Measurements from ENCODE around the gene USP31.
"Not testable (repeated sequence)": the region's sequence is repeated elsewhere in the genome, so short reads cannot be mapped to it uniquely, and the experiment has no call there.

USP31 gene

GRCh38 chr16:23131931-23132621, 17.2 kb downstream of the USP31 start:
- DNase-seq, result no peak

GRCh38 chr16:23131436-23131835, 17.8 kb downstream of the USP31 start:
- no peak for DNase-seq

GRCh38 chr16:23131036-23131435, 18.2 kb downstream of the USP31 start:
- no peak for DNase-seq

GRCh38 chr16:23129686-23130085, 19.6 kb downstream of the USP31 start:
- no peak for DNase-seq

DNA sequence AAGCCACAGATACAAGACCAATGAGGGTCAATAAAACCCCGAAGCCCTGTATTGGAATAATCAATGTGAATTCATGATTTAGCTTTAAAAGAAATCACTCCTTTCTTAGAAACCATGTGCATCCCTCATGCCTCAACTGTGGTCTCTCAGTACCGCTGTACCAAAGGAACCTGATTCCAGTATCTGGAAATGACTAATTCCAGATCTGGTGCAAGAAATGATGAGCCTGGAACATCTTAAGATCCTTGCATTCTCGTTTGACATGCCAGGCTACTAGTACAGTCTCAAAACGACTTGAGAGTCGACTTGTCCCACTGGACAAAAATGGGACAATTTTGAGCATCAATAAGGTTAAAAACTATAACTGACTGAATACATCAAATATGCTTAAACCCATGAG, 21.2 kb downstream of the USP31 start:
- no peak for DNase-seq

DNA sequence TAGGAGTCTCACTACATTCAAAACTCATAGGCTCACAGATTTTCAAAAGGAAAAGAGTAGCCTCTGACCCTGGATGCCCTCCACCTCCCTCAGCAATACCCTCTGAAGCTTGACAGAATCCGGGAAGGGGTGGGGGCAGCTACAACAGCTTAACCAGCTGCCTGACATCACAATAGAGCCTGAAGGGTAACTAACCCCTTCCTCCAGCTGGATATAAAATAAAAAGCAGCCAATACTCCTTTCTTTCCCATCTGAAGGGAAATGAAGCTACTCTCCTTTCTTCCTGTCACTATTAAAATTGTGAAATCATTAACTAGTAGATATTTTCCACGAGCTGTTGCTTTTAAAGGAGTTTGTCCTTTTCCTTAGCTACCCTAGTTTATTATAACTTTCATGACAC, 24.0 kb downstream of the USP31 start:
- DNase-seq, result no peak

DNA sequence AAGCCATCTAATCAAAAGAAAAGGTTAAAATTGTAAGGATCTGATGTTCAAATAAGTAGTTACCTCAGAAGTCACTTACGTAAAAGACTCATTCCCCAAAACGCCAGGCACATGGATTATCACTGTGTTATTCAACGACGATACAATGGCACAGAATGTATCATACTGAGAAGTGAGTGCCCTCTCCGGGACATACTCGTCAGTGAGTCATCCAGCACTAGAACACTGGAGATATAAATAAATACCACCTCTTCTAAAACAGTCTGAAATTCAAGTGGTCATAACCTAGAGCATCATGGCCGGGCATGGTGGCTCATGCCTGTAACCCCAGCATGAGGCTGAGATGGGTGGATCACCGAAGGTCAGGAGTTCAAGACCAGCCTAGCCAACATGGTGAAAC, 24.9 kb downstream of the USP31 start:
- no peak for DNase-seq

- DNase-seq, result no peak
These were observed 27.1 kb downstream of the USP31 start for GRCh38 chr16:23122144-23122543.

DNA sequence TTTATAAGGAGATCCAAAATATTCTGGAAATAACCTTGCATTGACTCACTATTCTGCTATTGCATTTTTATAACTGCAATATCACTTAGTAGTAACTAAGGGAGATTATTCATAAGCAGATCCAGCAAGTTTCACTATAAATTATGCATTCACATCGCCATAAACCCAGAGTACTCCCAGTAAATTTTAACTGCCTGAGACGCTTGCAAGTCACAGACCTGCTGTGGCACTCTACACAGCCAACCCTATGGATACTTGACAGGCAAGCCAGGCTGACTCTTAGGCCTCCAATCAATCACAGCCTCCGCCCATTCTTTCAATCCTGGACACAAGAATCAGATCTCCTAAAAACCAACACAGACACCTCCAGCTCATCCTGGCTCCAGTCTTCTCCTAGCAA, 28.2 kb downstream of the USP31 start:
- DNase-seq, result no peak

DNA sequence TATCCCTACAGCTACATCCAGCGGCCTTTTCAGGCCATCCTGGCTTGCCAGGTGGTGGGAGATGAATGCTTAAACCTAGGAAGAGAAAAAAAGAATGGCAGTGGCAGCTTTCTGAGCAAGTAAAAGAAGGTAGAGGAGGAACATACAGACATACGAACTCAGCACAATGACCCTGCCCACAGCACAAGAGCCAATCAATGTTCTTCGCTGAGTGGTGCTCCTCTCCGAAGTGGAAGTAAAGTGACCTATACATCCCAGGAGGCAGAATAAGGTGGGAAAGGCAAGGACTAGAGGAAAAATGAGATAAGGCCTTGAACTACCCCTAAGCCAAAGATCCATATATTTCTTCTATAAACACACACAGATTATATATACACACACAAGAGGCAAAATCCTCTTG, 28.7 kb downstream of the USP31 start:
- no peak for DNase-seq

- no peak for DNase-seq
These were observed 29.7 kb downstream of the USP31 start for GRCh38 chr16:23119570-23119969.

- no peak for DNase-seq
These were observed 34.9 kb downstream of the USP31 start for GRCh38 chr16:23114131-23114904.

- DNase-seq, result no peak
These were observed 36.1 kb downstream of the USP31 start for GRCh38 chr16:23113185-23113584.

DNA sequence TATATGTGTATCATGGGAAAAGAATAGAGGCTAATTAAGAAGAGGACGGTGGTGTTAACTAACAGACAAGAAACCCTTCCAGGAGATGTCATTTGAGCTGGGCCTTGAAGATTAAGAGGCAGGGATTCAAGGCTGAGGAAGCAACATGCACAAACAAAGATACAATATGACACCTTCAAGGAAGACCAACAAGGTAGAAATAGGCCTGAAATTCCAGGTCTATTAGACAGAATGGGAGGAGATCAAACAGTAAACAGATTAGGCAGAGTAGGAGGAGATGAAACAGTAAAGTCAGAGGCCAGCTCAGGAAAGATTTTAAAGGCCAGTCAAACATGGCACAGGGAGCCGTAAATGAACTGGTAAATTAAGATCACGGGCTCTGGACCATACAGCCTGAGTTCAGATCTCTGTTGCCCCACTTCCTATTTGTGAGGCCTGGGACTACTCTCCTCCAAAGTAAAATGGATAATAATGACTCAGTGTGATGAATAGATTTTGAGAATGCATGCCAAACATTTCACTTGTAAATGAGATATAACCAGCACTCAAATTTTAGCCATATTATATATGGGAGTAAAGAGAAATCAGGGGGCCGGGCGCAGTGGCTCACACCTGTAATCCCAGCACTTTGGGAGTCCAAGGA, 38.9 kb downstream of the USP31 start:
- DNase-seq, result no peak

DNA sequence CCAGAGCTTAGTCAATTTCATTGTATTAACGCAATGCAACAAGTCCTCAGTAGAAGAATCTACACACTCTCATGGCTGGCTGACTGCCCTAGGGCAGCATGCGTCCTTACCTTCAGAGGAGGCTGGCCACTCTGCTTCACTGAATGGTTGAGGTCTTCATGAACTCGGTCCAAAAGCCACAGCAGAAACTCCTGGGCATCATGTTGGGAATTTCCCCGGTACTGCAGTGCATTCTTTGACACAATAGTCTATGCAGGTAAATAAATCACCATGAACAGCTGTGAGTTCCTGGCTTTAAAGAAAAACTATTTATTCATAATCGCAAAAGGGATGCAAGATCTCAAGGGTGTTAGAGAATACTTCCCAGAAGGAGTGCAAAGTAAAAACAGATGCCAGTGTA, 41.3 kb downstream of the USP31 start:
- no peak for DNase-seq

DNA sequence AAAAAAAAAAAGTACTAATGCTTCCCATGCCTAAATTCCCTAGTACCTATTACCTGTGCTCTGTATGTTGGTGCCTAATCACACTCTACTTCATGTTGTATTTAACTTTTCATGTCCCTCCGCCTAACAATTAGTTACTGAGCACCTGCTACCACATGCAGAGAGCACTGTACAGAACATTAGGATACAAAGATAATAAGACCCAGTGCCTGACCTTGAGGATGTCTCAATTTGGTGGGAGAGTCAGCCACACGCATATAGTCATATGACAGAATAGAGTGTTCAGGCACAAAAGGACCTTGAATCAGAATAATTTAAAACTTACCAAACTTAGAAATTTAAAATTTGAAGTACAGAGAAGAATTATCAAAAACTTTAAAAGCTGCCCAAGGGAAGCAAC, 42.1 kb downstream of the USP31 start:
- DNase-seq, result no peak

DNA sequence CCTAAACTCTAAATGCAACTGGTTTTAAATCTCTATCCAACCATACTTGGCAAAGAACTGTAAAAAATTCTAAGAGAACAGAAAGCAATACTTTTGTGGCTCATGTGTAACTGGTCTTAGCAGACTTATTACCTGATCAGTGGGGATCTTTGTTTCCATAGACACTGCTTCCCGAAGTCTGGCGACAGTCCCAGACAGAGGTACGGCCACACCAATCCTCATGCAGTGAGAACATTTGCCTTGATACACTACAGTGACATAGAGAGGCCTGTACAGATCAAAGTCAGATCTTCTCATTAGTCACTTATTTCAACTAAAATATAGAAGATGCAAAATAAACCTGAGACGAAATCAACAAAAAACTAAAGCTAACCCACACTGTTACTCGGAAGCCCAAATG, 43.9 kb downstream of the USP31 start:
- DNase-seq, result no peak

DNA sequence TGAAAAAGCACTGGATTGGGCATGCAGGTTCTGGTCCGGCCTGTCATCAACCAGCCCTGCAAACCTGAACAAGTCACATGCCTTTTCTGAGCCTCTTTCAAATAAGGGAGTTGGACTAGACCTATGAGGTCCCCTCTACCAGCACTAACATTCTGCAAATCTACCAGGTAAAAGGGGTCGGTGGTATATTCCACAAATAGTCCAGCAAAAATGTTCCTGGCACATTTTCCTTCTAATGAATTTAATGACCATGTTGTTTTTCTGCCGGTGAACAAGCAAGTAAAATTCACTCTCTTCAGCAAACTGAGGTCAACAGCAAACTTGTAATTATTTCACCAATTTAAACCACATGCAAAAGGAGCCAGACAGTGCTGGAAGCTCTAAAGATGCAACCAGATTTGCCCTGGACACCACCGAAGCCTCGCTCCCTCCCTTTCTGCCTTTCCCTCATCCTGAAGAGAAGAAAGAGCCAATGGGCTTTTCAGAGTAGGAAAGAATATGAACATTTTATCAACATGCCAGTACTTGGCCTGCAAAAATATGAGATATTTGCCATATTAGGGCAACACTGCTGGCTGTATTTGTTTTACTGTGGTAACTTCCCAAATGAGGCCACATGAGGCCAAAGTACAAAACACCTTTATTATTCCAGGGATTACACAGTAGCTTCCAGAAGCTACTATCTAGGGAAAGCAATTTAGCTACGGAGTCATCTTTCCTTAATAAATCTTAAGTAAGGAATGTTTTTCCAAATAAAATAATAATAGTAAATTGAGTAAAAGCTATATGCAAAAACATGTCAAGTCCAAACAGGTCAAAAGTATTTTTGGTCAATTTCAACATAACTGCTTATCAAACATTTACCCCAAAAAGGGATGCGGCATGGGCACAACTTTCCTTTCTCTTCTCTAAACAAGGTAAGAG, 45.0 kb downstream of the USP31 start:
- no peak for DNase-seq

- peak; percentile 6 for DNase-seq
These were observed 45.6 kb downstream of the USP31 start for GRCh38 chr16:23103603-23104002.

- no peak for DNase-seq
These were observed 48.2 kb downstream of the USP31 start for GRCh38 chr16:23101012-23101550.

DNA sequence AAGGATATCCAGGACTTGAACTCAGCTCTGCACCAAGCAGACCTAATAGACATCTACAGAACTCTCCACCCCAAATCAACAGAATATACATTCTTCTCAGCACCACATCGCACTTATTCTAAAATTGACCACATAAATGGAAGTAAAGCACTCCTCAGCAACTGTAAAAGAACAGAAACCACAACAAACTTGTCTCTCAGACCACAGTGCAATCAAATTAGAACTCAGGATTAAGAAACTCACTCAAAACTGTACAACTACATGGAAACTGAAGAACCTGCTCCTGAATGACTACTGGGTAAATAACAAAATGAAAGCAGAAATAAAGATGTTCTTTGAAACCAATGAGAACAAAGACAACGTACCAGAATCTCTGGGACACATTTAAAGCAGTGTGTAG, 52.8 kb downstream of the USP31 start:
- not testable (repeated sequence) for DNase-seq

DNA sequence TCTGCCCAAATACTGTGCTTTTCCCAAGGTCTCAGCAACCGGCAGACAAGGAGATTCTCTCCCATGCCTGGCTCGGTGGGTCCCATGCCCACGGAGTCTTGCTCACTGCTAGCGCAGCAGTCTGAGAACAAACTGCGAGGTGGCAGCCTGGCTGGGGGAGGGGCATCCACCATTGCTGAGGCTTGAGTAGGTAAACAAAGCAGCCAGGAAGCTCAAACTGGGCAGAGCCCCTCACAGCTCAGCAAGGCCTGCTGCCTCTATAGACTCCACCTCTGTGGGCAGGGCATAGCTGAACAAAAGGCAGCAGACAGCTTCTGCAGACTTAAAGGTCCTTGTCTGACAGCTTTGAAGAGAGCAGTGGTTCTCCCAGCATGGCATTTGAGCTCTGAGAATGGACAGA, 55.1 kb downstream of the USP31 start:
- not testable (repeated sequence) for DNase-seq

- no peak for DNase-seq
These were observed 56.5 kb downstream of the USP31 start for GRCh38 chr16:23092801-23093117.

All from hematopoietic multipotent progenitor cell treated with erythropoietin and hydrocortisone succinate and interleukin-3 and kit ligand, for 6 days (in vitro differentiated cells).